GM18868 (cell line): ENCODE data around the gene APOC1.
A peak's percentile ranks its signal among the peaks of the same experiment; 100 is the strongest.
"Not testable (repeated sequence)": the region's sequence is repeated elsewhere in the genome, so short reads cannot be mapped to it uniquely, and the experiment has no call there.

Source experiments
- ATAC-seq: cut with Tn5 transposase; IDR thresholded peaks from one replicate; pipeline ENCODE4 v1.9.1; 2021; ENCODE audit warnings: mild to moderate bottlenecking, moderate library complexity; ENCODE audit not compliant: unreplicated experiment

The APOC1 gene

DNA sequence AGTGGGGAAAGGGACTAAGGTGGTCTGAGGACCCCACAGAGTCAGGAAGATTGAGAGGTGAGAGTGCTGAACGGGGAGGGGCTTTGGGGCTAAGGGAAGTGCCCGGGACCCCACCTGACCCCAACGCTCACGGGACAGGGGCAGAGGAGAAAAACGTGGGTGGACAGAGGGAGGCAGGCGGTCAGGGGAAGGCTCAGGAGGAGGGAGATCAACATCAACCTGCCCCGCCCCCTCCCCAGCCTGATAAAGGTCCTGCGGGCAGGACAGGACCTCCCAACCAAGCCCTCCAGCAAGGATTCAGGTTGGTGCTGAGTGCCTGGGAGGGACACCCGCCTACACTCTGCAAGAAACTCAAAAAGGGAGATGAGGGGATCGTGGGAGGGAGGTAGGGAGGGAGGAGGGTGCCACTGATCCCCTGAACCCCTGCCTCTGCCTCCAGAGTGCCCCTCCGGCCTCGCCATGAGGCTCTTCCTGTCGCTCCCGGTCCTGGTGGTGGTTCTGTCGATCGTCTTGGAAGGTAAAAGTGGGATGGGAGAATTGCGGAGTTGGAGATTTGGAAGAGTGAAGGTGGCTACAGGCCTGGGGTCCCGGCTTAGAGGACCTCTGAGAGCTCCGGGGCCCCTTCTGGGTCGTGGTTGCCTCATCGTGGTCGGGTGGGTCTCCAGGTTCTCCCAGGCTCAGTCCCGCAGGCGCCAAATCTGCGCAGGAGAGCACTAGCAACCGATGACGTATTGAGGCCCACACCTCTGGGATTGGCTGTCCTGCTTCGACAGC lies at the start of gene APOC1:
Gene APOC1 (plus strand): TSS at position 176 of the 774 bp plus-strand sequence. CDS start 284 bp downstream, at position 460.
- ATAC-seq: peak; percentile 89

DNA sequence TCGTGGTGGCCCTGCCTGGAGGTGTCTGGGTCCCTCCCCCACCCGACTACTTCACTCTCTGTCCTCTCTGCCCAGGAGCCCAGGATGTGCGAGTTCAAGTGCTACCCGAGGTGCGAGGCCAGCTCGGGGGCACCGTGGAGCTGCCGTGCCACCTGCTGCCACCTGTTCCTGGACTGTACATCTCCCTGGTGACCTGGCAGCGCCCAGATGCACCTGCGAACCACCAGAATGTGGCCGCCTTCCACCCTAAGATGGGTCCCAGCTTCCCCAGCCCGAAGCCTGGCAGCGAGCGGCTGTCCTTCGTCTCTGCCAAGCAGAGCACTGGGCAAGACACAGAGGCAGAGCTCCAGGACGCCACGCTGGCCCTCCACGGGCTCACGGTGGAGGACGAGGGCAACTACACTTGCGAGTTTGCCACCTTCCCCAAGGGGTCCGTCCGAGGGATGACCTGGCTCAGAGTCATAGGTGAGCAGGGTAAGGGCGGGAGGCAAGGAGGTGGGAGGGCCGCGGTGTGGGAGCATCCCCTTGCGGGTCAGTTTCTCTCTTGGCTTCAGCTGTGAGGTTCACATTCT lies 49.1 kb upstream of the APOC1 start:
- no peak for ATAC-seq

DNA sequence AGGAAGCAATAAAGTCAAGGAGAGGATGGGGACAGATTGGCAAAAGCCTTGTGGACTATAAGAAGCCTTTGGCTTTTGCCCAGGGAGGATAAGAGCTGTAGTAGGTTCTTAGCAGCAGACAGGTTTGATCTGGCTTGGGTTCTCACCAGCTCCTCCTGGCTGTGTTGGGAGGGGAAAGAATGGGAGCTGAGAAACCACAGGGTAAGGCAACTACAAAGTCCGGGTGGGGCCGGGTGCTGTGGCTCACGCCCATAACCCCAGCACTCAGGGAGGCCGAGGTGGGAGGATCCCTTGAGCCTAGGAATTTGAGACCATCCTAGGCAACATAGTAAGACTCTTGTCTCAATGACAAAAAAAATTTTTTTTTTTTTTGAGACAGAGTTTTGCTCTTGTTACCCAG lies 47.7 kb upstream of the APOC1 start:
- no peak for ATAC-seq

DNA sequence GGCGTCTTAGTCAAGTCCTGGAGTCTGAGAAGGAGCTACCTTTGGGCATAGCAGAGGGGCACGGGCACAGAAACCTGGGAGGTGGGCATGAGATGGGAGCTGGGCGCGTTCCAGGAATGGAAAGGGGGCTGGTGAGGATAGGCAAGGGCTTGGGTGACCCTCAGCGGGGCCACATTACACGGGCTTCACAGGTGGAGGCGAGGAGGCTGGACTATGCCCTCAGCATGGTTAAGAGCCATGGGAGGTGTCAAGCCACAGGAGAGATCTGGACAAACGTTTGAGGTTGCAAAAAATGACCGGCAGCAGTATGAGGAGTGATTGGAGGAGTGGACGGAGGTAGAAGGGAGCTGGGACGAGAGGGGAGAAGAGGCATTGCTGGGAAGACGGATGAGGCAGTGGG lies 46.8 kb upstream of the APOC1 start:
- no peak for ATAC-seq

DNA sequence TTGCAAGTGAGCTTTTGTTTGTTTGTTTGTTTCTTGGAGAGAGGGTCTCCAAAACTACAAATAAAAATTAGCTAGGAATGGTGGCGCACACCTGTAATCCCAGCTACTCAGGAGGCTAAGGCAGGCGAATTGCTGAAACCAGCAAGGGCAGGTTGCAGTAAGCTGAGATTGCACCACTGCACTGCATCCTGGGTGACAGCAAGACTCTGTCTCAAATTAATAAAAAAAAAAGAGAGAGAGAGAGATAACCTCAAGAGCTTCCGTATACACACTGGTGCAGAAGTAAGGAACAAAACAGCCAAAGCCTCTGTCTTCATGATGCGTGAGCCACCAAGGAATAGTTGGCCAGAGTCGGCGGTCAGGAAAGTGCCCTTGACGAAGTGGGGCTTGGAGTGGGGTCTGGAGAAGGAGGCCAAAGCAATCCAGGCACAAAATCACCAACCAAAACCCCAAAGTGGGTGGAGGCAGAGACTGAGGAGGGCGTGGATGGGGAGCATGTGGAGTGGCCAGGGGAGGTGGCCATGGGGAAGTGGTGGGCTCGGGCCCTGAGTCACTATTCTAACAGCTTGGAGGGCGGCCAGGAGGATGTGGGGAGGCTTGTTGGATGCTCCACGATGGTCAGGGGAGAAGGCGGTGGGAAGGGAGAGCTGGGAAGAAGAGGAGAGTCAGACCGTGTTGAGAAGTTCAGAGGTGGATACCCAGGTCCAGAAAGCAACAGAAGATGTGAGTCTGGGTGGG lies 44.5 kb upstream of the APOC1 start:
- no peak for ATAC-seq

DNA sequence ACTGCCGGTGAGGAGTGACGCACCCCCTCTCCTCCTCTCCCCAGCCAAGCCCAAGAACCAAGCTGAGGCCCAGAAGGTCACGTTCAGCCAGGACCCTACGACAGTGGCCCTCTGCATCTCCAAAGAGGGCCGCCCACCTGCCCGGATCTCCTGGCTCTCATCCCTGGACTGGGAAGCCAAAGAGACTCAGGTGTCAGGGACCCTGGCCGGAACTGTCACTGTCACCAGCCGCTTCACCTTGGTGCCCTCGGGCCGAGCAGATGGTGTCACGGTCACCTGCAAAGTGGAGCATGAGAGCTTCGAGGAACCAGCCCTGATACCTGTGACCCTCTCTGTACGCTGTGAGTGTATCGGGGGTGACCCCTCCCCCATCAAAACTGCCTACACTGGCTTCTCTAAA lies 42.6 kb upstream of the APOC1 start:
- ATAC-seq: no peak

DNA sequence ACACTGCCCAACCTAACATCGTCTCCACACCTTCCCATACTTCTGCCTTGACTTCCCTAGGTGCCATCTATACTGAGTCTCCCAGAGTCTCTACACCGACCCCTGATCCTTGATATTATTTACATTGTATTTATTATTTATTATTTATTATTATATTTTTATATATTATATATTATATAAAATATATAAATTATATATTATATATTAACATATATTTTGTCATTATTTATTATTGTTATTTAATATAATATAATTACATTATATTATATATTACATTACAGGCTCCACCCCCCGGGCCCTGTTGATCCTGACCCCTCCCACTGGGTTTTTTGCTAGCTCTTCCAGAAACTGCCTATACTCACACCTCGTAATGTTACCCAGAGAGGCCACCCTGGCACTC lies 41.7 kb upstream of the APOC1 start:
- ATAC-seq: no peak

DNA sequence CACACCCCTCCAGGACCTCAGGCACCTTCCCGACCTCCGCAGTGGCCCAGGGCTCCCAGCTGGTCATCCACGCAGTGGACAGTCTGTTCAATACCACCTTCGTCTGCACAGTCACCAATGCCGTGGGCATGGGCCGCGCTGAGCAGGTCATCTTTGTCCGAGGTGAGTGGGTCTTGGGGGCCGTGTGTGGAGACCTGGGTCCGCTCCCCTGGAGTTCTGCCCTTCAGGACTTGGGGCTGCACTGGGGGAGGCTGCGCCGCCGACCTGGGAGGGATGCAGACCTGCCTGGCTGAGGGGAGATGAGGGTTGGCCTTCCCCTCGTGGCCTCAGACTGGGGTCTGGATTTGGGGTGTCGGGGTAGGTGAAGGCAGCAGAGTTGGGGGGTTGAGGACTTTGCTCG lies 40.1 kb upstream of the APOC1 start:
- ATAC-seq: no peak

DNA sequence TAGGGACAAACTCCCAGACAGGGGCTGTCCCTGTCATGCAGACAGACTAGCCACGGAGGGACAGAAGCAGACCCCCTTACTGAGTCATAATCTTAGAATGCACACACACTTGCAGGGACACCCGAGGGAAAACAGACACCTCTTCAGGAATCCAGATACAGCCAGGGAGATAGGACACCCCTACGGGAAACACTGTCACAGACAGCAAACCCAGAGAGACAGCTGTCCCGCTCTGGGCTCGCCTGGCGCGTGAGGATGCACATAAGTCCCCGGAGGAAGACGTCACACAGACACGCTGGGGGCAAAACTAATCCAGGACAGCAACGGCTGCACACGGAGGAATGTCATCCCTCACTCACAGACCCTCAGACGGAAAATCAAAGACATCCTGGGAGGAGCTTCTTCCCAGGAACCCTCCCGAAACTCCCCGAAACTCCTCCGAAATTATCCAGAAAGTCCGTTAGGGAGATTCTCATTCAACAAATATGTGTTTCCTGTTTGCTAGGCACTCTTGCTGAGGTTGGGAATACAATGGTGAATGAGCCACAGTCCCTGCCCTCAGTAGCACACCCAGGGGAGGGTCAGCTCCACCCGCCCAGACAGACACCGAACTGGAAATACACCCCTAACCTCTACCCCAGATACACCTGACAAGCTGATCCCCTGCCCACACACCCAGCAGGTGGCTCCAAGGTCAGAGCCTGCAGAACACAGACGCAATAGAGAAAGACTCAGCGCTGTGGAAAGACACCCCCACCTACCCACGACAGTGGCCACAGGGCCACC lies 38.5 kb upstream of the APOC1 start:
- no peak for ATAC-seq

DNA sequence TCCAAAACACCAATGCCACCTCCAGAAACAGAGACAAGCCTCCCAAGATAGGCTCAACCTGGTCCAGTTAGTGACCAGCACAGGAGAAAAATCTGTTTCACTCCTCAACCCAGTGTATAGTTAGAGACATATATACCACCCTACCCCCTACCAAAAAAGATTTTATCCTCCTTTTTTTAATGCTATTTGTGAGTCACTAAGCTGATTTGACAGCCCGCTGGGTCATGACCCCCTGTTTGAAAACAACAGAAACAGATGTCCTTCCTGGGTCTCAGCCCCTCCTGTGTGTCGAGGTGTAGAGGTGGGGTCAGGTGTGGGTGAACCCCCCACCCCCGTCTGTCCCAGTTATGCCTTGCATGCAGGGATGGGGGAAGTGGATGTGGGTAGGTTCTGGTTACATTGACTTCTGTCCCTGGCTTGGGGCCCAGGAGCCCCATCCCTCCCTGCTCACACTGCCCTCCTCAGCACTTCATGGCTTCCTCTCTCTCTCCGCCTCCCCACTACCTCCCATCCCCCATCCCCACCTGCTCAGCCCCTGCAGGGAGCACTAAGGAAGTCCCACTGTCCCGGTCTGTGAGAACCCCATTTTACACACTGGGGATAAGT lies 37.4 kb upstream of the APOC1 start:
- no peak for ATAC-seq

DNA sequence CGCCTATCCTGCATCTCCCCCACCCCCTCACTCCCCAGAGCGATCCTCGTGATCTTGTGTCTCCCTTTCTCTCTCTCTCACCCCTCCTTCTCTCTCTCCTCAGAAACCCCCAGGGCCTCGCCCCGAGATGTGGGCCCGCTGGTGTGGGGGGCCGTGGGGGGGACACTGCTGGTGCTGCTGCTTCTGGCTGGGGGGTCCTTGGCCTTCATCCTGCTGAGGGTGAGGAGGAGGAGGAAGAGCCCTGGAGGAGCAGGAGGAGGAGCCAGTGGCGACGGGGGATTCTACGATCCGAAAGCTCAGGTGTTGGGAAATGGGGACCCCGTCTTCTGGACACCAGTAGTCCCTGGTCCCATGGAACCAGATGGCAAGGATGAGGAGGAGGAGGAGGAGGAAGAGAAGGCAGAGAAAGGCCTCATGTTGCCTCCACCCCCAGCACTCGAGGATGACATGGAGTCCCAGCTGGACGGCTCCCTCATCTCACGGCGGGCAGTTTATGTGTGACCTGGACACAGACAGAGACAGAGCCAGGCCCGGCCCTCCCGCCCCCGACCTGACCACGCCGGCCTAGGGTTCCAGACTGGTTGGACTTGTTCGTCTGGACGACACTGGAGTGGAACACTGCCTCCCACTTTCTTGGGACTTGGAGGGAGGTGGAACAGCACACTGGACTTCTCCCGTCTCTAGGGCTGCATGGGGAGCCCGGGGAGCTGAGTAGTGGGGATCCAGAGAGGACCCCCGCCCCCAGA lies 36.1 kb upstream of the APOC1 start:
- no peak for ATAC-seq

DNA sequence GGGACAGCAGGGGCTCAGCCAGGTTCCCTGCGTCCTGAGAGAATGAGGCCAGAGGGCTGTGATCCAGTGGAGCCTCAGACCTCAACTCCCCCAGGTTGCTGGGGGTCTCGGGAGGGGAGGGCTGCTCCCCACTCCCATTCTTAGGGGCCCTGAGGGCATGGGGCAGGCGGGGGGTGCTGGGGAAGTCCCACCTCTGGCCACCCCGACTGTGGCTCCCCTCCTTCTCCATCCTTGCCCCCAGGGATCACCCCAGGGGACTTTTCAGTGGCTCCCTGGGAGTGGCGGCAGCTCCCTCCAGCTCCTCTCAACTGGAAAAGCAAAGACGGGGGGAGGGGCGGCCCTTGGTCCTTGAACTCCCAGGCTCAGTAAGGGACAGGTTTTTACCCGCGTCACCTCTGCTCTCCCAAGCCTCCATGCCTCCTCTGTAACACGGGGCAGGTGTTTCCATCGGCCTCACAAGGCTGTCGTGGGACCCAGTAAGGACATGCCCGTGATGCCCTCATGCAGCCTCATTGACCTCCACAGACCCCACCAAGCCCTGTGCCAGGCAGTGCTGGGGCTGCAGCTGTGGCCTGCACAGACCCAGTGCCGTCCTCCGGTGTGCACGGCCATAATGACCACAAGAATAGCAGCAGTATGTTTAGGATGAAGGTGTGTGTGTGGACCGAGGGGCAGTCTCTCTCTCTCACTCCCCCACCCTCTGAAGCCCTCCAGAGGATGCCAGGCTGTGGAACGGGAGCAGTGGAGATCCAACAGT lies 34.9 kb upstream of the APOC1 start:
- no peak for ATAC-seq

DNA sequence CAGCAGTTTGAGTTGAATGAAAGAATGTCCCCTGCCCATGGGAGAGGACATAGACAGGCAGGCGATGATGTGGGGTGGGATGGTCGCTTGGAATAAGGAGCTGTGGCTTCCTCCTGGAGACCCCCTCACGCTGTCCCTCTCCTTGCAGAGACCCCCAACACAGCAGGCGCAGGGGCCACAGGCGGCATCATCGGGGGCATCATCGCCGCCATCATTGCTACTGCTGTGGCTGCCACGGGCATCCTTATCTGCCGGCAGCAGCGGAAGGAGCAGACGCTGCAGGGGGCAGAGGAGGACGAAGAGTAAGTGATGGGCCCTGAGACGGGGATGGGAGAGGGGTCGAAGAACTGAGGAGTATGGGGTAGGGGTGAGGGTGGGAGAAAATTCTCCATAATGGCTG lies 32.3 kb upstream of the APOC1 start:
- no peak for ATAC-seq

DNA sequence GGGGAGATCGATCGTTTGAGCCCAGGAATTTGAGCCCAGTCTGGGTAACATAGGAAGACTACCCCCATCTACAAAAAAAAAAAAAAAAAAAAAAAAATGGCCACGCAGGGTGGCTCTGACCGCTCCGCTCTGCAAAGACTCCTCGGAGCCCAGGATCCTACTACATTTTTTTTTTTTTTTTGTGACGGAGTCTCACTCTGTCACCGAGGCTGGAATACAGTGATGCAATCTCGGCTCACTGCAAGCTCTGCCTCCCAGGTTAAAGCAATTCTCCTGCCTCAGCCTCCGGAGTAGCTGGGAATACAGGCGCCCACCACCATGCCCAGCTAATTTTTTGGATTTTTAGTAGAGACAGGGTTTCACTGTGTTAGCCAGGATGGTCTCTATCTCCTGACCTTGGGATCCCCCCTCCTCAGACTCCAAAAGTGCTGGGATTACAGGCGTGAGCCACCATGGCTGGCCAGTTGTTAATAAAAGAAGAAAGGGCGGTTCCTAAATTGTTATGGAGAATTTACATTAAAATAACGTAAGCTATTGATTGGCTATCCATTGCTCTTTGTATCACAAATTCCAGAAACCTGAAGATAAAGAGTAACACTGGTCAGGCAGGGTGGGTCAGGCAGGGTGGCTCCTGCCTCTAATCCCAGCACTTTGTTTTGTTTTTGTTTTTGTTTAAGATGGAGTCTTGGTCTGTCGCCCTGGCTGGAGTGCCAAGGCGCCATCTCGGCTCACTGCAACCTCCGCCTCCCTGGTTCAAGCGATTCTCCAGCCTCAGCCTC lies 31.6 kb upstream of the APOC1 start:
- ATAC-seq: not testable (repeated sequence)

DNA sequence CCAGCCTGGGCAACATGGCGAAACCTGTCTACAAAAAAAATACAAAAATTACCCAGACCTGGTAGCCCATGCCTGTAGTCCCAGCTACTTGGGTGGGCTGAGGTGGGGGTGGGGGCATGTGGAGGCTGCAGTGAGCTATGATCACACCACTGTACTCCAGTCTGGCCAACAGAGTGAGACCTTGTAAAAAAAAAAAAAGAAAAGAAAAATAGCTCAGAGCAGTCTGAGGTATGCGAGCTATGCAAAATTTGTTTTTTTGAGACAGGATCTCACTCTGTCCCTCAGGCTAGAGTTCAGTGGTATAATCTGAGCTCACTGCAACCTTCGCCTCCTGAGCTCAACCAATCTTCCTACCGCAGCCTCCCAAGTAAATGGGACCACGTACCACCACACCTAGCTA lies 30.5 kb upstream of the APOC1 start:
- ATAC-seq: no peak

DNA sequence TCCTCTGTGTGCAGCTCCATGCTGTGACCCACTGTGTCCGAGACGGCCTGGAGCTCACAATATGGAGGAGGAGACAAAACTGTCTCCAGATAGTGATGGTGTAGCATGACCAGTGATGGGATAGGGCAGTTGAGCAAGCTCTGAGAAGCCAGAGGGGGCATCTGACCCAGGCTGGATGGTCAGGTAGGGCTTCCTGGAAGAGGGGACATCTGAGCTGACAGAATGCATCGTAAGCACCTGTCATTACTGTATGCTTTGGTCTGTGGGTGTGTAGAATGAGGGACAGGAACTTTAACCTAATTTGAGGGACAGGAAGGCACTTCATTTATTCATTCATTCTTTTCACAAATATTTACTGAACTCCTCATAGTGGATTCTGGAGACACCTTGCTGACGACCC lies 29.8 kb upstream of the APOC1 start:
- no peak for ATAC-seq

DNA sequence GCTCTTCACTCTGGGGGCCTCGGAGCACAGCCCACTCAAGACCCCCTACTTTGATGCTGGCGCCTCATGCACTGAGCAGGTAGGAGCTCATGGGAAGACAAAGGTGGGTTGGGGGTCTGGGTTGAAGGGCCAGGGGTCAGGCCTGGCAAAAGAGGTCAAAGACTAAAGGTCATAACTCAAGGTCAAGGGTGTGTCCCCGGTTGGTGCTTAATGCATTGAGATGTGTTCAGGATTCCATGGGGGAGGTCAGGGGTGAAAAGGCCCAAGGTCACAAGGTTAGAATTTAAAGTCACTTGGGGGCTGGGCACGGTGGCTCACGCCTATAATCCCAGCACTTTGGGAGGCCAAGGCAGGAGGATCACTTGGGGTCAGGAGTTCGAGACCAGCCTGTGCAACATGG lies 28.3 kb upstream of the APOC1 start:
- ATAC-seq: no peak

DNA sequence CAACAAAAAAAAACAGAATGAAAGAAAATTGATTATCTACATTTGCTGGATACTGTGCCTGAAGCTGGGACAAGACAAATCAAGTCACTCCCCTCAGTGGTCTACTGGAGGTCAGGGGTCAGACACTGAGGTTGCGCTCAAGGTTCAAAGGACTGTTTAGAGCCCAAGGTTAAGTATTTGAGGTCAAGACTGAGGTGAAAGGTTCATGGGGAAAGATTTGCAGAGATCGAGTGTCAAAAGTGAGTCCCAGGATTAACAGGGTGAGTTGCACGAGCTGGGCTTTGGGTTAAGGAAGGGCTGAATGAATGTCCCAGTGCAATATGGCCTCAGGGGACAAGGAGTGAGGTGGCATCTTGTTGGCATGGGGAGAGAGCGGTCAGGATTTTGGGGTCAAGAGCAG lies 26.8 kb upstream of the APOC1 start:
- ATAC-seq: no peak

DNA sequence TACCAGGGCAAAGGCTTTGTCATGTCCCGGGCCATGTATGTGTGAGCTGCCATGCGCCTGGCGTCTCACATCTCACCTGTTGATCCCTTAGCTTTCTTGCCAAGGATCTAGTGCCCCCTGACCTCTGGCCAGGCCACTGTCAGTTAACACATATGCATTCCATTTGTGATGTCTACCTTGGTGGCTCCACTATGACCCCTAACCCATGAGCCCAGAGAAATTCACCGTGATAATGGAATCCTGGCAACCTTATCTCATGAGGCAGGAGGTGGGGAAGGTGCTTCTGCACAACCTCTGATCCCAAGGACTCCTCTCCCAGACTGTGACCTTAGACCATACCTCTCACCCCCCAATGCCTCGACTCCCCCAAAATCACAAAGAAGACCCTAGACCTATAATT lies 26.1 kb upstream of the APOC1 start:
- ATAC-seq: not testable (repeated sequence)
